ENCODE results near the gene LRRC31.

DNA sequence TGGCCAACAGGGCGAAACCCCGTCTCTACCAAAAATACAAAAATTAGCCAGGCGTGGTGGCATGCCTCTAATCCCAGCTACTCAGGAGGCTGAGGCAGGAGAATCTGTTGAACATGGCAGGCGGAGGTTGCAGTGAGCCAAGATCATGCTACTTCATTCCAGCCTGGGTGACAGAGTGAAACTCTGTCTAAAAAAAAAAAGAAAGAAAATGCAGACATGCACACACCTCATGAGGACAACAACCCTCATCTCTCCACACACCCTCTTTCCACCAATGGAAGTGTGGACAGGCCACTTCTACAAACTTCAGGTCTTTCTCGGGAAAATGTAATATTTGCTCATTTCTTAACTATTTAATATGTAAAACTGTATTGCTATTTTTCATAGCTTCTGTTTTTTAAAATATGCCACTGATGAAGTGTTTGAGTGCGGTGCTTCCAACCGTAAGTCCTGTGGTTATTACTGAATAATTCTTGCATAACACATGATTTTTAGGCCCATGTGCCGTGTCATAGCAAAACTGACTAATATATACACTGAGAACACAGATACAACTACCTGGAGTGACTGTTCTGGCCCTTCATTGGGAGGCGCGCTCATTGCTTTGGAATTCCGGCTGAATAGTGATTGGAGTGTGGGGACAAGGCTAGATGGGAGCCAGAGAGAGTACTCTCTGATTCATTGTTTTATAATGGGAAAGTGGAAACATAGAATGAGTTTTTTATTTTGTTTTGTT is 23.1 kb downstream of the LRRC31 start:
- TF ChIP-seq BHLHE40 (IDR thresholded peaks at IDR 0.05; ENCODE audit: borderline replicate concordance): no peak
- no peak for TF ChIP-seq TARDBP (IDR thresholded peaks at IDR 0.05)
- TF ChIP-seq SP1 (IDR thresholded peaks at IDR 0.05): no peak
- no peak for TF ChIP-seq FOXA1 (IDR thresholded peaks at IDR 0.05)
- TF ChIP-seq FOXK2 (IDR thresholded peaks at IDR 0.05): no peak
- TF ChIP-seq ELF4 (IDR thresholded peaks at IDR 0.05): no peak
- TF ChIP-seq ARNT (IDR thresholded peaks at IDR 0.05): no peak
- TF ChIP-seq NFRKB (IDR thresholded peaks at IDR 0.05): no peak
- no peak for TF ChIP-seq SUZ12 (IDR thresholded peaks at IDR 0.05)
- no peak for TF ChIP-seq ZNF384 (IDR thresholded peaks at IDR 0.05)
- no peak for TF ChIP-seq FOXM1 (IDR thresholded peaks at IDR 0.05; ENCODE audit: borderline replicate concordance)

Data from HEK293T (cell line).